HG02610 (cell line): ENCODE measurements around the gene ATP6V1F.

Source experiments
- ATAC-seq: cut with Tn5 transposase; IDR thresholded peaks from one replicate; pipeline ENCODE4 v1.9.1; 2021; ENCODE audit warnings: mild to moderate bottlenecking, moderate library complexity; ENCODE audit not compliant: unreplicated experiment

The ATP6V1F gene

DNA sequence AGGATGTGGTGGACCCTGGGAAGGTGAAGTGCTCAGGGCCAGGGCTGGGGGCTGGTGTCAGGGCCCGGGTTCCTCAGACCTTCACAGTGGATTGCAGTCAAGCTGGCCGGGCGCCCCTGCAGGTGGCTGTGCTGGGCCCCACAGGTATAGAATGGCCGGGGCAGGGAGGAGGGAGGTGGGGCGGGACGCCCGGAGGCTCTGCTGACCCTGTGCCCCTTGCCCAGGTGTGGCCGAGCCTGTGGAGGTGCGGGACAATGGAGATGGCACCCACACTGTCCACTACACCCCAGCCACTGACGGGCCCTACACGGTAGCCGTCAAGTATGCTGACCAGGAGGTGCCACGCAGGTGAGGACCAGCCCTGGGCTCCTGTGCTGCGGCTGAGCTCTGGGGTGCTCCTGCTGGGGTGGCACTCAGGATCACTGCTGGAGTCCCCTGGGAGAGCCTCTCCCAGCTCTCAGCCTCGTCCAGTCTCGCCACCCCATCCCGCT is 14.9 kb upstream of the ATP6V1F start:
- no peak for ATAC-seq

DNA sequence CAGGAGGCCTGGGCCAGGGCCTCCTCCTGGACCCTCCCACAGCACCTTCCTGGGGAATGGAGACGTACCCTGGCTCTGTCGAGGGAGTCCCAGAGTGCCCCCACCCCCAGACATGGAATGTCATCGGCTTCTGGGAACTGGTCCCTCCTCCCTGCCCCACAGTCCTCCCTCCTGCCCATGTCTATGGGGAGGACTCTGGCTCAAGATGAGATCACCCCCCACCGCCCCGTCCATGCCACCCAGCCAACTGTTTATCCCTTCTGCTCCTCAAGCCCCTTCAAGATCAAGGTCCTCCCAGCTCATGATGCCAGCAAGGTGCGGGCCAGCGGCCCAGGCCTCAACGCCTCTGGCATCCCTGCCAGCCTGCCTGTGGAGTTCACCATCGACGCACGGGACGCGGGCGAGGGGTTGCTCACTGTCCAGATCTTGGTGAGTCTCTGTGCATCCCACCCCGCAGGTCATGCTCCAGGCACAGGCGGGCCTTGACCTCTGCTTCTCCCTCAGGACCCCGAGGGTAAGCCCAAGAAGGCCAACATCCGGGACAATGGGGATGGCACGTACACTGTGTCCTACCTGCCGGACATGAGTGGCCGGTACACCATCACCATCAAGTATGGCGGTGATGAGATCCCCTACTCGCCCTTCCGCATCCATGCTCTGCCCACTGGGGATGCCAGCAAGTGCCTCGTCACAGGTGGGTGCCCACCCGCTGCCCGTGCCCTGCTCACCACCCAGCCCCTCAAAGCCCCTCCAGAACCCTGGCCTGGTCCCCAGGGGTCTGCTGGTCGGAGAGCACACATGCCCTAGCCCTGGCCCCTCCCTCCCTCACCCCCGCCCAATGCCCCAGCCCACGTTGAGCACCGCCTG is 14.1 kb upstream of the ATP6V1F start:
- no peak for ATAC-seq

DNA sequence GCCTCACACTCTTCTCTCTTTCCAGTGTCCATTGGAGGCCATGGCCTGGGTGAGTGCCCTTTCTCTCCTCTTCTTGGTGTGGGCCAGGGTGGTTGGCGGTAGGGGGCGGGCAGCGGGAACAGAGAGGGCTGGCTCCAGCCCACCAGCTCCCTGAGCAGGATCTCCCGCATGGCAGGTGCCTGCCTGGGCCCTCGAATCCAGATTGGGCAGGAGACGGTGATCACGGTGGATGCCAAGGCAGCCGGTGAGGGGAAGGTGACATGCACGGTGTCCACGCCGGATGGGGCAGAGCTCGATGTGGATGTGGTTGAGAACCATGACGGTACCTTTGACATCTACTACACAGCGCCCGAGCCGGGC is 13.5 kb upstream of the ATP6V1F start:
- ATAC-seq, result no peak

DNA sequence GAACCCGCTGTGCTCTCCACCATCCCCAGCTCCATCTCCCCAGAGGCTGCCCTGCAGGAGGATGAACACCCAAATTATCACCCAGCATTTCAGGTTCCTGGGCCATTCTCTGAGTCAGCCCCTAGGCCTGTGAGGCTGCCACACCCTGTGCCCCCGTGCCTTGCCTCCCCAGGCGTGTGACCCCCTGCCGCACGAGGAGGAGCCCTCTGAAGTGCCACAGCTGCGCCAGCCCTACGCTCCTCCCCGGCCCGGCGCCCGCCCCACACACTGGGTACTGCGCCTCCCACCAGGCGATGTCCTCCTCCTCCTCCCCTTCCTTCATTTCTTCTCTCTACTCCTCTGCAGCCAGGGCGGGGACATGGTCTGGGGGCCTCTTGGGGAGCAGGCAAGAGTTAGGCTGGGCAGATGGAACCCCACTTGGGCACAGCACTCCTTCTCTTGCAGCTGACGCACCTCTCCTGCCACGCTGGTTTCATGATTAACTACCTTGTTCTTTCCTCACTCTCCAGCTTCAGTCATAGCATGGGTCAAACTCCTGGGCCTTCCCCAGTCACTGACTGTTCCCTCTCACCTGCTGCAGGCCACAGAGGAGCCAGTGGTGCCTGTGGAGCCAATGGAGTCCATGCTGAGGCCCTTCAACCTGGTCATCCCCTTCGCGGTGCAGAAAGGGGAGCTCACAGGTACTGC is 12.7 kb upstream of the ATP6V1F start:
- no peak for ATAC-seq

DNA sequence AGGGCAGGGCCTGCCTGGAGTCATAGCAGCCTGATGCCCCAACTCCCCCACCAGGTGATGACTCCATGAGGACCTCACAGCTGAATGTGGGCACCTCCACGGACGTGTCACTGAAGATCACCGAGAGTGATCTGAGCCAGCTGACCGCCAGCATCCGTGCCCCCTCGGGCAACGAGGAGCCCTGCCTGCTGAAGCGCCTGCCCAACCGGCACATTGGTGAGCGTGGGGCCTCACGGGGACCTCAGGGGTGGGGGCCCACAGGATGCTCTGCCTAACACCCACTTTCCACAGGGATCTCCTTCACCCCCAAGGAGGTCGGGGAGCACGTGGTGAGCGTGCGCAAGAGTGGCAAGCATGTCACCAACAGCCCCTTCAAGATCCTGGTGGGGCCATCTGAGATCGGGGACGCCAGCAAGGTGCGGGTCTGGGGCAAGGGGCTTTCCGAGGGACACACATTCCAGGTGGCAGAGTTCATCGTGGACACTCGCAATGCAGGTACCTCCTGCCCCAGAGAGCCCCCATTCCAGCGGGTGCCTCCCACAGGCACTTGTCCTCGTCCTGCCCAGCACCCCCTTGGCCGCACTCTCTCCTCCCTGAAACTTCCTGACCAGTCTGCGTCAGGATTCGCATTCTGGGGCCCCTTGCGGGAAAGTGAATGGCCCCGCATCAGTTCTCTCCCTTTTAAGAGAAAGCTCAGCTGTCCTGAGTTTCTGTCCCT is 10.0 kb upstream of the ATP6V1F start:
- ATAC-seq, result no peak

DNA sequence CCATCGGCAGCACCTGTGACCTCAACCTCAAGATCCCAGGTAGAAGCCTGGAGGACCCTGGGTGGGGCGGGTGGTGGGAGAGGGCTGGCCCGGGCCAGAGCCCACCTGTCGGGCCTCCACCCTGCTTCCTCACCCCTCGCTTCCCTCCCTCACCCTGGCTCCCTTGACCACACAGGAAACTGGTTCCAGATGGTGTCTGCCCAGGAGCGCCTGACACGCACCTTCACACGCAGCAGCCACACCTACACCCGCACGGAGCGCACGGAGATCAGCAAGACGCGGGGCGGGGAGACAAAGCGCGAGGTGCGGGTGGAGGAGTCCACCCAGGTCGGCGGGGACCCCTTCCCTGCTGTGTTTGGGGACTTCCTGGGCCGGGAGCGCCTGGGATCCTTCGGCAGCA is 8.9 kb upstream of the ATP6V1F start:
- ATAC-seq, result no peak

DNA sequence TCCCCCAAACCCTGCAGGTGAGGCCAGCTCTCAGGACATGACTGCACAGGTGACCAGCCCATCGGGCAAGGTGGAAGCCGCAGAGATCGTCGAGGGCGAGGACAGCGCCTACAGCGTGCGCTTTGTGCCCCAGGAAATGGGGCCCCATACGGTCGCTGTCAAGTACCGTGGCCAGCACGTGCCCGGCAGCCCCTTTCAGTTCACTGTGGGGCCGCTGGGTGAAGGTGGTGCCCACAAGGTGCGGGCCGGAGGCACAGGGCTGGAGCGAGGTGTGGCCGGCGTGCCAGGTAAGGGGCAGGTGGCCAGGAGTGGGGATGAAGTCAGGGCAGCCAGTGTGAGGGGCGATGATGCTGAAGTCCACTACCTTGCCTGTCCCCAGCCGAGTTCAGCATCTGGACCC is 8.3 kb upstream of the ATP6V1F start:
- ATAC-seq, result no peak

DNA sequence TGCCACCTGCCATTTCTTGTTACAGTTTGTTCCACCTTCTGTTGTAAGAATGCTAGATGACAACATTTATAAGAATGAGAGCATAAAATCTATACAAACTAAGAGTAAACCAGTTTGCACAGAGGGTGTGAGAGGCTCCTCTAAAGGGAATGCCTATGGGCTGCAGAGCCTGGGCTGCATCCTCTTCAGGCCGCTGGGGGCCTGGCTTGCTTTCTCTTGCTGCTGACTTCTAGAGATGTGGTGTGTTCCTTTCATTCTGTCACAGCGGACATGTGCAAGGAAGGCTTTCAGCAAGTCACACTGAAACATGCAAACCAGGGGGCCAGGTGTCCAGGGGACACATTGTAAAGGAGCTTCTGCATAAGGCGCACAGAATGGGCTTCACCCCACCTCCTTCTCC is 7.1 kb upstream of the ATP6V1F start:
- ATAC-seq, result no peak

DNA sequence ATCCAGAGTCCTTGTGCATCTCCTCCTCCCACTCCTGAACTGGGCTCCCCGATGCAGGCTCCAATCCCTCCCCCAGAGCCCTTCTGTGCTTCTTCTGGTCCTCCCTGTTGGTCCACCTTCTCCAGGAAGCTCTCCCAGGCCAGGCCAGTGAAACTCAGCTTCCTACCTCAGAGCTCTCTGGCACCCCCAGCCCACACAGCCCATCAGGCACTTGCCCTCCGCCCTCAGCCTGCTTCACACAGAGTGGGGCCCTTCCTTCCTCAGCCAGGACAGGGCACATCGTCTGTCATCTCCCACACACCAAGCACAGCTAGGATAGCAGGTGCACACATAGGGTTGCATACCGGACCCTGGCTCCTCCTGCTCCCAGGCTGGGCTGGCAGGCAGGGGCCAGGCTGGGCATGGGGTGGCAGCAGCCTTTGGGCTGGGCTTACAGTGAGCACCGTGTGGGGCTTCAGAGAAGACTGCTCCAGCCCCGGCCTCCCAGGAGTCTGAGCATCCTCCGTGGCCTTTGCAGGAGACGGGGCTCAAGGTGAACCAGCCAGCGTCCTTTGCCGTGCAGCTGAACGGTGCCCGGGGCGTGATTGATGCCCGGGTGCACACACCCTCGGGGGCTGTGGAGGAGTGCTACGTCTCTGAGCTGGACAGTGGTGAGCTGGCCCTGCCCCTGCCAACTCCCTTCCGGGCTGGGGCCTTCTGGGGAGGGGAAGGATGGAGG is 6.5 kb upstream of the ATP6V1F start:
- ATAC-seq, result no peak

DNA sequence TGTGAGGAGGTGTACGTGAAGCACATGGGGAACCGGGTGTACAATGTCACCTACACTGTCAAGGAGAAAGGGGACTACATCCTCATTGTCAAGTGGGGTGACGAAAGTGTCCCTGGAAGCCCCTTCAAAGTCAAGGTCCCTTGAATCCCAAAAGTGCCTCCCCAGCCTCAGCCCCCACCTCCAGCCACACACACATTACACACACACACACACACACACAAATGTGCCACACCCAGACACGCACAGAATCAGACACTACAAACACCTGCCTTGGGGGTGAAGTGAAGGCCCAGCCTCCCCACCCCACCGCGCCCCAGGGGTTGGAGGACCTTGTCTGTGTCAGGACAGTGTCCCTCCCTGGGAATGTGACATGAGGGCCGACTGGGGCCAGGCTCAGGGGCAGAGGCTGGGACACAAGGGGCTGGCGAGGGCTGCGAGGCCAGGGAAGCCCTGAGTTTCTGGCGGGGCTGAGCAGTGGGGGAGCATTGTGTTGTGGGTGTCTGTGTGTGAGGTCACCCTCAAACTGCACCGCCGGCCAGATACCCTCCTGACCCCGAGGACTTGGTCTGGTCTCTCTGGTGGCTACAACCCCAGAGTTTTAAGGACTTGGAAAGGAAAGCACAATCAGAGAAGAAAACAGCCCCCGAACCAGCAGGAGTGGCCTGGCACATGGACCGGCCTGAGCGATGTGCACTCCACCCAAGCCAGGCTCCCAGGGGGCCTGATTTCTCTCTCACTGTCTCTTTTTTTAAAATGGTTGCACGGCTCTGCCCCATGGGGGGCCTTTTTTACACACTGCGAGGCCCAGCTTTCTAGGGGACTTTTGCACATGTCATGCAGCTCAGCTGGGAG is 4.0 kb upstream of the ATP6V1F start:
- ATAC-seq, result no peak

DNA sequence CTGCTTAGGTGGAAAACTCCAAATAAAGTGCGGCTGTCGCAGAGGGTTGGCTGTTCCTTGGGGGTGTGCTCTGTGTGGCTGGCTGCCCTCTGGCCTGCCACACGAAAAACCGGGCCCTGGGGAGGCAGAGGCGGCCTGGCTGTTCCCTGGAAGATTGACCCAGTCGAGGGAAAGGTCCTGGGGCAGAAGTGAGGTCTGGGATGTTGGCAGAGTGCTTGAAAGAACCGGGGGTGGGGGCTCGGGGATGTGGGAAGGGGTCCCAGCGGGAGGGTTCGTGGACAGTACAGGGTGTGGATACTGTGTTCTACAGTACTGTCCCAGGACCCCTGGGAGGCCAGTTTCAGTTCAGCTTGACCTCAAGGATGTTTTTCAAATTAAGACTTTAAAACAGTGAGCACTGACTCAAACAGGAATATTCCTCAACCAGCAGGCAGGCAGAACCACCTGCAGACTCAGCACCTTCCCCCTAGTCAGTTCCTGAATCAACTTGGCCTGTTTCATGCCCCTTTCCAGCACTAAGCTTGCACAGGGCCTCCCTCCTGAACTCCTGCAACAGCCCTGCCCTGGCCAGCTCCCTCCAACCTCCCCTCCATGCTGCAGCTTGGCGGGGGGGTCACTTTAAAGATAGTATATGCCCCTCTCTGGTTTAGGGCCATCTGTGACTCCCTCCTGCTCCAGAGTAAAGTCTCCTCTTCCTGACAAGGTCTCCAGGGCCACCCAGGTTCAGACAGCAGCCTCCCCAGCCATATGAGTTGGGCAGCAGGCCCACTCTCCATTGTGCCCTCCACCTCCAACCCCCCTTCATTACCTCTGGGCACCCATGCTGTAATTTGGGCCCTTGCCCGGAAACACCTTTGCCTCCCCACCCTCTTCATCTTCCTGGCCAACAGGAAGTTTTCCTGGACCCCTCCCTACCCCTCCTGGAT is 3.2 kb upstream of the ATP6V1F start:
- no peak for ATAC-seq

DNA sequence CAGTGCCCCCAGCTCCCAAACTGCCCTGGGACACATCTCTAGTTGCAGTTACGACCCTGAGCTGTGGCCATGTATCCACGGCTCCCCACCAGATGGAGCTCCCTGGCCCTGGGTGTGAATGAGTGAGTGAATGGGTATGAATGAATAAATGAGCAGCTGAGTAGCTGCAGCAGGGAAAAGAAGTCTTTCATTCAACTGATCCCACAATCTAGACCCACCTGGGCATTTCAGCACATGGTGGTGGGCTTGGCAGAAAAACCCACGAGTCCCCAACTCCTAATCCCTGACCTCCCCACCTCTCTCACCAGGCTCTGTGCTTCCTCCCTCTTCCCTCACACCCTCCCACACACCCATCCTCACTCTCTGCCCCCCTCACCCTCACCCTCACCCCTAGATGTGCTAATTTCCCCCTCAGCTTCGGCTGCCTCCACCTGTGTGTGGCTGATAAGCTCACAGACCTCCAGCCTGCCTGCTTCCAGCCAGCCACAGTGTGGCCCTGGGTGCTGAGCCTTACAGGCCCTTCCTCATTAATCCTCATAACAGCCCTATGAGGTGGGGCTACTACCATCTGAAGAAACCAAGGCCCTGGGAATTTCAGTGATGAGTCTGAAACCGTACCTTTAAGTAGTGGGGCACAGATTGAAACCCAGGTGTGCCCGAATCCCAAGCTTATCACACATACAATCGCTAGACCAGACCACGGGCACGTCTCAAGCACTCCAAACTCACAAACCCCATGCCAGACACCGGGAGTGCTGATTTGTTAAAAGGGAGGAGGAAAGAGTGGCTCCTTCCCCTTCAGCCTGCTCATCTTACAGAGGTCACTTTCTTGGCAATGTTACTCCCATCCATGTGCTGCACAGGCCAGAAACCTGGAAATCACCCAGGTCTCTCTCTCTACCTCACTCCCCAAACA is 2.2 kb upstream of the ATP6V1F start:
- no peak for ATAC-seq

DNA sequence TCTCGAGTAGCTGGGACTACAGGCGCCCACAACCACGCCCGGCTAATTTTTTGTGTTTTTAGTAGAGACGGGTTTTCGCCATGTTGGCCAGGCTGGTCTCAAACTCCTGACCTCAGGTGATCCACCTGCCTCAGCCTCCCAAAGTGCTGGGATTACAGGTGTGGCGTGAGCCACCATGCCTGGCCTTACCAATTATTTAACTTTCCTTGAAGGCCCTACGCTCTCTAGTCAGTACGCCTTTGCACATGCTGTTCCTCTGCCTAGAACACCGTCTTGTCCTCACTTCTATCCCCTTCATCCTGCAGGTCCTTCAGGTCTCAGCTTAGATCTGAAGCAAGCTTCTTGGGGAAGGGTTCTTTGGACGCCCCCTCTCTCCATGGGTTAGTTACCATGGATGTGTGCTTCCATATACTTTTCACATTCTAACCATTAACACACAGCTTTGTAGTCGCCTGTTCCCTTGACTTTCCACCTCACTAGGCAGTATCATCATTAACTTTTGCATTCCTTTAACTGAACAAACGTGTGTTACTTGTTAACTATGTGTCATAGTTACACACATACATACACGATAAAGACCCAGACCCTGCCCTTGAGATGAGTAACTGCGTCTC is 592 bp upstream of the ATP6V1F start:
- no peak for ATAC-seq

DNA sequence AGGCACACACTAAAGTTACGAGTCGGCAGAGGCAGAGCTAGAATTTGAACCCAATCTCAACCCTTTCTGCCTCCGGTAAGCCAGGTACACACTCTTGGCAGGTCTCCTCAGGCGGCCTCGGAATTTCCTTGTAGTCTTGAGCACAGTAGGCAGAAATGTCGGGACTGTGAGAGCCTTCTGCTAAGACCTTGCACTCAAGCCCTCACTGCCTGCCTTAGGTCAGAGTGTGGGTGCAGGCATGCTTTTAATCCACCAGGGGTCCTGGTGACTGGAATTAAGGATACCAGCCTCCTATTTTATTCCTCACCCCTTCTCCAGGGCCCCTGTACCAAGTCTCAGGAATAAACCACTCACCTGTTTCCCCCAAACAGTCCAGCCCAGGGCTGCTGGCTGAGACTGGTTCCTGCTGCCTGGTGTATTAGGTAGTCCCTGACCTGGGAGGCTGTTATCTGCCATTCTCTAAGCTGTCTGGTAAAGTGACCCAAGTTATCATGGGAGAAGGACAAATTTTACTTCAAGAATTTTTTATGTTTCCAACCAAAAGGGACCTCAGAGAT is 855 bp downstream of the ATP6V1F start:
- ATAC-seq, result peak; percentile 42

DNA sequence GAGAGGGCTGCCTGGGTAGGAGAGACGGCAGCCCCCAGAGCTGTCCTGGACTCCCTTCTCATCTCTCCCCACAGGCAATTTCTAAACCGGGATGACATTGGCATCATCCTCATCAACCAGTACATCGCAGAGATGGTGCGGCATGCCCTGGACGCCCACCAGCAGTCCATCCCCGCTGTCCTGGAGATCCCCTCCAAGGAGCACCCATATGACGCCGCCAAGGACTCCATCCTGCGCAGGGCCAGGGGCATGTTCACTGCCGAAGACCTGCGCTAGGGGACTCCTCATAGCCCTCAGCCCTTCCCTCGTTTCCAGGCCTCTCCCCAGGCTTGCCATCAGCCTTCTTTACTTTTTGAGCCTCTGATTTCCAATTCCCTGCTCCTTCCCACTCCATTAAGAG is 2.6 kb downstream of the ATP6V1F start:
- ATAC-seq, result no peak

DNA sequence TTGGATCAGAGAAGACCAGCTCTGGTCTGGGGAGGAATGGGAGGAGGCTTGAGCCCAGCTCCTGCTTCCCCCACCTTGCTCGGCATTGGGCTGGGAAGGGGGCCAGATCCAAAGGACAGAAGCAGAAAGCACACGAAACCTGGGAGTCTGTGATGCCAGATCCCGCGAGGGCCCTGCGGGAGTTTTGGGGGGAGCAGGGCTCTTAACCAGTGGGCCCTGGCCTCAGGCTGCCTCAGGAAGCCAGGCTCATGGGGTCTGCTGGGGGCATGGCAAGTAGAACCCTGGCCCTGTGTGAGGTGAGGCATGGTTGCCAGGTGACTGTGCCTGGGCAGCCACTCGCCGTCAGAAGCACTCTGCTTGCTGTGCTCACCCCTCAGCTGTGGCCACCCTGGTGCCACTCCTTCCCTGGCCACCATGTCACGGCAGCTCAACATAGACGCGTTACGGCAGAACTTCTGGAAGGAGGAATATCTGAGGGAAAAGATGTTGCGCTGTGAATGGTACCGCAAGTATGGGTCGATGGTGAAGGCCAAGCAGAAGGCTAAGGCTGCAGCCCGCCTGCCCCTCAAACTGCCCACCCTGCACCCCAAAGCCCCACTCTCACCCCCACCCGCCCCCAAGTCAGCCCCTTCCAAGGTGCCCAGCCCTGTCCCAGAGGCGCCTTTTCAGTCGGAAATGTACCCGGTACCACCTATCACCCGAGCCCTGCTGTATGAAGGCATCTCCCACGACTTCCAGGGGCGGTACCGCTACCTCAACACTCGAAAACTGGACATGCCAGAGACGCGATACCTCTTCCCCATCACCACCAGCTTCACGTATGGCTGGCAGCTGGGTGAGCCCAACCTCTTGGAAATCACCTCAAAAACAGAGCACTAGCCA is 3.6 kb downstream of the ATP6V1F start:
- no peak for ATAC-seq
